GM12873 (cell line): Measurements from ENCODE around the gene TRIM45.

Experiments used
- TF ChIP-seq, protein P1 (sequence below): IDR thresholded peaks from 2 replicates; pipeline ENCODE4 v1.5.1; 2012; ENCODE audit warnings: low read depth, mild to moderate bottlenecking, moderate library complexity, low read length, control low read depth; ENCODE audit not compliant: insufficient read depth; ENCODE audit errors: missing control alignments

The TRIM45 gene

GRCh38 chr1:117161887-117162286 lies 40.3 kb upstream of the TRIM45 start:
- TF ChIP-seq, protein P1, sequence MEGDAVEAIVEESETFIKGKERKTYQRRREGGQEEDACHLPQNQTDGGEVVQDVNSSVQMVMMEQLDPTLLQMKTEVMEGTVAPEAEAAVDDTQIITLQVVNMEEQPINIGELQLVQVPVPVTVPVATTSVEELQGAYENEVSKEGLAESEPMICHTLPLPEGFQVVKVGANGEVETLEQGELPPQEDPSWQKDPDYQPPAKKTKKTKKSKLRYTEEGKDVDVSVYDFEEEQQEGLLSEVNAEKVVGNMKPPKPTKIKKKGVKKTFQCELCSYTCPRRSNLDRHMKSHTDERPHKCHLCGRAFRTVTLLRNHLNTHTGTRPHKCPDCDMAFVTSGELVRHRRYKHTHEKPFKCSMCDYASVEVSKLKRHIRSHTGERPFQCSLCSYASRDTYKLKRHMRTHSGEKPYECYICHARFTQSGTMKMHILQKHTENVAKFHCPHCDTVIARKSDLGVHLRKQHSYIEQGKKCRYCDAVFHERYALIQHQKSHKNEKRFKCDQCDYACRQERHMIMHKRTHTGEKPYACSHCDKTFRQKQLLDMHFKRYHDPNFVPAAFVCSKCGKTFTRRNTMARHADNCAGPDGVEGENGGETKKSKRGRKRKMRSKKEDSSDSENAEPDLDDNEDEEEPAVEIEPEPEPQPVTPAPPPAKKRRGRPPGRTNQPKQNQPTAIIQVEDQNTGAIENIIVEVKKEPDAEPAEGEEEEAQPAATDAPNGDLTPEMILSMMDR = no peak

- TF ChIP-seq, protein P1 = no peak
Observed at GRCh38 chr1:117150316-117150715, 28.8 kb upstream of the TRIM45 start.

GRCh38 chr1:117147856-117148588 lies 26.5 kb upstream of the TRIM45 start:
- TF ChIP-seq, protein P1 = no peak

- TF ChIP-seq, protein P1 = no peak
Observed at GRCh38 chr1:117147341-117147831, 25.8 kb upstream of the TRIM45 start.

DNA sequence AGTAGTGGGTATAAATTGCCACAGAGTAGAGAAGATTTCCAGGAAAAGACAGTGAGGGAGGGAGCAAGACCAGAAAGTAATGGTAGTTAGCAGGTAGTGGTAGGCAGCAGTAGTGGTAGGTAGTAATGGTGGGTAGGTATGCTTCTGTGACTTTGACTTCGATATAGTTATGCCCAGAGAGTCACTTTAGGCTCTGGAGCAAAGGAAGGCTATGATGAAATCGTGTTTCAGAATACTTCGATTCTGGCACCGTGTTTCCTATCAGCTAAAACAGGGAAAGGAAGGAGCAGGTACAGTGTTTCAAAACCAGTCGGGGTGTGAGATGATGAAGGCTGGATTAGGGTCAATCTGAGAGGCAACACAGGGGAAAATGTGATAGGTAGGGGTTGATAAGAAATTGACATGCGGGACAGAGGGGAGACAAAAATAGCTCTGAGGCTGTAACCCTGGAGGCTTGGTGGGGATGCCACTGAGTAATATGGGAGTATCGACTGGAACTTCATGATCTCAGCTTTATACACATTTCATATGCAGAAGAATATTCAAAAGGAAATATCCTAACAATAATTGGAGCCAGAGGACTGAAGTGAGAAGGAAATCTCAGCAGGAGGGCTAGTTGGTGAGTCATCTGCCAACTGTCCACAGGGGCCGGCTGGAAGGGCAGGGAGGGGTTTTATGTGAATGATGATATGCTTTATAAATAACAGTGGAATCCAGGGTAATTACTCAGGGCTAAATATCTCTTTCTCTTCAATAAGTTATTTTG lies 25.2 kb upstream of the TRIM45 start:
- TF ChIP-seq, protein P1 = no peak

GRCh38 chr1:117146072-117146471 lies 24.5 kb upstream of the TRIM45 start:
- TF ChIP-seq, protein P1 = no peak

DNA sequence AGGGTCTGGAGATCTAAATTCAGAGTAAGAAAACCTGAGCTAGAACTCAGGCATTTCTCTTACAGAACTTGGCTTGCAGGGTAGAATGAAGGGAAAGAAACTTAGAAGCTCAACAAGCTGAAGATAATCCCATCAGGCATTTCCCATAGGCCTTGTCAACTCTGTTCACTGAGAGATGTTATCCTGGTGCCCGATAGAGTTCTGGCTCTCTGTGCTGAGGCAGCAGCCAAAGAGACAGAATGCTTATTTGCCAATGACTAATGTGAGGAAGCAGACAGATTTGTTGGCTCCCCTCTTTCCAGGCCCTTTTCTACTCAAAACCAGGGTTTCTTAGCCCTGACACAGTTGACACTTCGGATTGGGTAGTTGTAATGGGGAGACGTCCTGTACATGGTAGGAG lies 22.3 kb upstream of the TRIM45 start:
- TF ChIP-seq, protein P1 = no peak
